Anterior cingulate cortex (tissue), 58 donors: Measurements from ENCODE around the gene PAX5.

Source experiments
- DNase-seq, 58 donors: peaks; one replicate each; lab custom pipeline; 2025; lab: John Stamatoyannopoulos, UW

PAX5 gene

GRCh38 chr9:36938617-36939016 is 95.5 kb downstream of the PAX5 start:
- DNase-seq = no peak

- no peak for DNase-seq
These were observed 96.1 kb downstream of the PAX5 start for GRCh38 chr9:36937951-36938350.

GRCh38 chr9:36937346-36937745 is 96.7 kb downstream of the PAX5 start:
- DNase-seq = no peak

GRCh38 chr9:36936498-36936831 is 97.6 kb downstream of the PAX5 start:
- DNase-seq = no peak

GRCh38 chr9:36935768-36936497 is 98.1 kb downstream of the PAX5 start:
- no peak for DNase-seq

- no peak for DNase-seq
These were observed 98.7 kb downstream of the PAX5 start for GRCh38 chr9:36935332-36935731.

- DNase-seq = no peak
These were observed 99.5 kb downstream of the PAX5 start for GRCh38 chr9:36934478-36935065.

- no peak for DNase-seq
These were observed 100.3 kb downstream of the PAX5 start for GRCh38 chr9:36933676-36934215.

GRCh38 chr9:36932198-36932597 is 101.9 kb downstream of the PAX5 start:
- no peak for DNase-seq

- DNase-seq = no peak
These were observed 103.1 kb downstream of the PAX5 start for GRCh38 chr9:36930941-36931340.

- DNase-seq = no peak
These were observed 104.8 kb downstream of the PAX5 start for GRCh38 chr9:36929350-36929675.

GRCh38 chr9:36928670-36929349 is 105.3 kb downstream of the PAX5 start:
- no peak for DNase-seq

- no peak for DNase-seq
These were observed 105.9 kb downstream of the PAX5 start for GRCh38 chr9:36928210-36928609.

- no peak for DNase-seq
These were observed 109.2 kb downstream of the PAX5 start for GRCh38 chr9:36924757-36925432.

- DNase-seq = no peak
These were observed 110.0 kb downstream of the PAX5 start for GRCh38 chr9:36924071-36924470.

- DNase-seq = no peak
These were observed 110.9 kb downstream of the PAX5 start for GRCh38 chr9:36923025-36923625.

GRCh38 chr9:36922548-36922947 is 111.5 kb downstream of the PAX5 start:
- DNase-seq = no peak

- DNase-seq = no peak
These were observed 119.9 kb downstream of the PAX5 start for GRCh38 chr9:36914212-36914577.

GRCh38 chr9:36913393-36914211 is 120.5 kb downstream of the PAX5 start:
- DNase-seq = no peak

GRCh38 chr9:36912620-36913019 is 121.4 kb downstream of the PAX5 start:
- DNase-seq = no peak
